MM.1S (cell line): ENCODE measurements around the gene RAB22A.

ENCODE experiments used
- EZH2 ChIP-seq: fragments of 300-600 bp; sonication (generic); optimal IDR thresholded peaks from 2 replicates; pipeline ENCODE3; 2017; ENCODE audit warnings: low read depth, mild to moderate bottlenecking, antibody characterized with exemption, low read length, mixed read lengths
- TF ChIP-seq, protein P1 (sequence below): fragments of 300-600 bp; sonication (generic); IDR thresholded peaks from 2 replicates; pipeline ENCODE4 v1.5.1; 2016; ENCODE audit warnings: antibody characterized with exemption, low read length, mixed read lengths

DNA sequence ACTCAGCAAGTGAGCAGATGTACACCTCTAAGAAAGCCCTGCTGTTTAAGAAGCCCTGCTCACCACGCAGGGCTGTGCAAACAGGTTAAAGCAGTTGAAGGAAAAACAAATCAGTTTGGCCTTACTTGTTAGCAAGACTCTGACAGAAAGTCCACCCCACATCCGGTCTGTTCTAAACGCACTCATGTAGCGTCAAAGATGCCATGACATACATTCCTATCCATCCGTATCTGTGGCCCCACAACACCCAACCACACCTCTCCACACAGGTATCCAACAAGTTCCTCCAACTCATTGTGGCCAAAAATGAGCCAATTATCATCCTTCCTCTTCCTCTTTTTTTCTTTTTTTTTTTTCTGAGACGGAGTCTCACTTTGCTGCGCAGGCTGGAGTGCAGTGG lies 22.8 kb upstream of the RAB22A start:
- TF ChIP-seq, protein P1, sequence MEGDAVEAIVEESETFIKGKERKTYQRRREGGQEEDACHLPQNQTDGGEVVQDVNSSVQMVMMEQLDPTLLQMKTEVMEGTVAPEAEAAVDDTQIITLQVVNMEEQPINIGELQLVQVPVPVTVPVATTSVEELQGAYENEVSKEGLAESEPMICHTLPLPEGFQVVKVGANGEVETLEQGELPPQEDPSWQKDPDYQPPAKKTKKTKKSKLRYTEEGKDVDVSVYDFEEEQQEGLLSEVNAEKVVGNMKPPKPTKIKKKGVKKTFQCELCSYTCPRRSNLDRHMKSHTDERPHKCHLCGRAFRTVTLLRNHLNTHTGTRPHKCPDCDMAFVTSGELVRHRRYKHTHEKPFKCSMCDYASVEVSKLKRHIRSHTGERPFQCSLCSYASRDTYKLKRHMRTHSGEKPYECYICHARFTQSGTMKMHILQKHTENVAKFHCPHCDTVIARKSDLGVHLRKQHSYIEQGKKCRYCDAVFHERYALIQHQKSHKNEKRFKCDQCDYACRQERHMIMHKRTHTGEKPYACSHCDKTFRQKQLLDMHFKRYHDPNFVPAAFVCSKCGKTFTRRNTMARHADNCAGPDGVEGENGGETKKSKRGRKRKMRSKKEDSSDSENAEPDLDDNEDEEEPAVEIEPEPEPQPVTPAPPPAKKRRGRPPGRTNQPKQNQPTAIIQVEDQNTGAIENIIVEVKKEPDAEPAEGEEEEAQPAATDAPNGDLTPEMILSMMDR, result no peak
- no peak for TF ChIP-seq EZH2
